NCI-H1930 (cell line): Measurements from ENCODE around the gene GGA2.
"Not testable (repeated sequence)": the region's sequence is repeated elsewhere in the genome, so short reads cannot be mapped to it uniquely, and the experiment has no call there.

Experiments
- DNase-seq, 2 experiments: peaks; one replicate each; lab custom pipeline; 2025; lab: John Stamatoyannopoulos, UW

The GGA2 gene

GRCh38 chr16:23524886-23525285 is 14.6 kb upstream of the GGA2 start:
- DNase-seq: no peak

- no peak for DNase-seq
Measured at GRCh38 chr16:23523876-23524385, 13.6 kb upstream of the GGA2 start.

- no peak for DNase-seq
Measured at GRCh38 chr16:23523321-23523720, 13.0 kb upstream of the GGA2 start.

GRCh38 chr16:23521965-23522364 is 11.7 kb upstream of the GGA2 start:
- DNase-seq: no peak

GRCh38 chr16:23521037-23521743 is 10.9 kb upstream of the GGA2 start:
- no peak for DNase-seq

GRCh38 chr16:23520500-23520899 is 10.2 kb upstream of the GGA2 start:
- no peak for DNase-seq

- no peak for DNase-seq
Measured at GRCh38 chr16:23519282-23519681, 9.0 kb upstream of the GGA2 start.

GRCh38 chr16:23518435-23518891 is 8.2 kb upstream of the GGA2 start:
- no peak for DNase-seq

GRCh38 chr16:23516366-23517137 is 6.3 kb upstream of the GGA2 start:
- DNase-seq: no peak

- no peak for DNase-seq
Measured at GRCh38 chr16:23515881-23516280, 5.6 kb upstream of the GGA2 start.

- DNase-seq: no peak
Measured at GRCh38 chr16:23514381-23515152, 4.3 kb upstream of the GGA2 start.

- DNase-seq: no peak
Measured at GRCh38 chr16:23512168-23512695, 1.9 kb upstream of the GGA2 start.

- no peak for DNase-seq
Measured at GRCh38 chr16:23511731-23512130, 1.4 kb upstream of the GGA2 start.

- not testable (repeated sequence) for DNase-seq
Measured at GRCh38 chr16:23510915-23511270, 599 bp upstream of the GGA2 start.

- no peak for DNase-seq
Measured at GRCh38 chr16:23509782-23510163, 521 bp downstream of the GGA2 start.

- DNase-seq: no peak
Measured at GRCh38 chr16:23509441-23509754, 896 bp downstream of the GGA2 start.

GRCh38 chr16:23508589-23509440 is 1.5 kb downstream of the GGA2 start:
- DNase-seq: no peak

- DNase-seq: no peak
Measured at GRCh38 chr16:23506606-23506994, 3.7 kb downstream of the GGA2 start.

- DNase-seq: no peak
Measured at GRCh38 chr16:23505671-23506605, 4.4 kb downstream of the GGA2 start.

GRCh38 chr16:23505180-23505665 is 5.1 kb downstream of the GGA2 start:
- no peak for DNase-seq
